Natural killer cell (primary cell): Measurements from ENCODE around the gene FBL. TPM values are rescaled to one million over a fixed set of nuclear protein-coding genes. Genes with fewer than 3 reads are reported as not detected.

ENCODE experiments used
- ATAC-seq, 3 donors: fragments of 150-1000 bp in 2 of 3; fragments of 200-7000 bp in 1 of 3; cut with Tn5 transposase; 1 replicate in 1 of 3; 2 replicates in 2 of 3; pipeline ENCODE4 v1.10.0; 2021; ENCODE audit warnings: mild to moderate bottlenecking in 2 of 3, moderate library complexity in 2 of 3
- DNase-seq, 2 donors: peaks; one replicate each; pipeline versions ENCODE4 v3.0.0 to v3.0.0-alpha.2; 2013 to 2021; ENCODE audit warnings: mixed read lengths in 1 of 2
- H3K27ac ChIP-seq: one replicate; pipeline ENCODE4 v1.5.1; 2013; ENCODE audit warnings: mild to moderate bottlenecking, low read length
- H3K27me3 ChIP-seq: one replicate; pipeline ENCODE4 v1.6.1; 2013; ENCODE audit warnings: low read length; ENCODE audit not compliant: control insufficient read depth, insufficient read depth
- H3K36me3 ChIP-seq: one replicate; pipeline ENCODE4 v1.6.1; 2013; ENCODE audit warnings: low read length; ENCODE audit not compliant: control insufficient read depth, insufficient read depth
- H3K4me1 ChIP-seq: one replicate; pipeline ENCODE4 v1.6.1; 2013; ENCODE audit warnings: low read length; ENCODE audit not compliant: control insufficient read depth, insufficient read depth
- H3K4me3 ChIP-seq: one replicate; pipeline ENCODE4 v1.5.1; 2013; ENCODE audit warnings: low read length
- H3K9me3 ChIP-seq: one replicate; pipeline ENCODE4 v1.6.1; 2013; ENCODE audit warnings: low read length; ENCODE audit not compliant: control insufficient read depth, insufficient read depth
- H3K27ac Mint-ChIP-seq, 2 donors: one replicate each; pipeline ENCODE4 v1.8.0; 2022; ENCODE audit warnings: mild to moderate bottlenecking in 2 of 2, mixed read lengths in 2 of 2, moderate library complexity in 1 of 2
- H3K27me3 Mint-ChIP-seq, 2 donors: one replicate each; pipeline ENCODE4 v1.8.0; 2022; ENCODE audit warnings: low read depth in 2 of 2, mixed read lengths in 2 of 2
- H3K36me3 Mint-ChIP-seq: one replicate; pipeline ENCODE4 v1.8.0; 2022; ENCODE audit warnings: mixed read lengths
- H3K4me1 Mint-ChIP-seq, 2 donors: one replicate each; pipeline ENCODE4 v1.8.0; 2022; ENCODE audit warnings: mixed read lengths in 2 of 2
- H3K4me3 Mint-ChIP-seq: one replicate; pipeline ENCODE4 v1.8.0; 2022; ENCODE audit warnings: mild to moderate bottlenecking, moderate library complexity, mixed read lengths
- H3K9me3 Mint-ChIP-seq, 2 donors: one replicate each; pipeline ENCODE4 v1.8.0; 2022; ENCODE audit warnings: mixed read lengths in 2 of 2
- WGBS: methylation state at CpG from one replicate; pipeline ENCODE4 v1.1.7; 2013; ENCODE audit warnings: missing lambda C conversion rate; ENCODE audit not compliant: insufficient coverage; 5-methylcytosine and 5-hydroxymethylcytosine counted together
- intact Hi-C: fragments of 100-400 bp; cut with micrococcal nuclease; formaldehyde crosslinking; loops from one replicate; pipeline ENCODE4 v1.14.2; 2022
- total RNA-seq, 4 donors: library from RNA; stranded (reverse); fragments of 120-200 nt in 1 of 4; gene quantifications; one replicate each; pipeline versions ENCODE4 v1.2.3 to v1.2.4, GENCODE V29; 2013 to 2022
- TF ChIP-seq, protein P1 (sequence below): fragments of 200-600 bp; IDR thresholded peaks from one replicate; pipeline ENCODE4 v1.8.0; 2022; ENCODE audit warnings: antibody characterized with exemption

FBL gene
- total RNA-seq, 3 donors from 2014 or later (not counting 1 experiment from before 2014, with no cell fraction given) = 181 to 213 (median 201) TPM

GRCh38 chr19:39842693-39843435, 3.3 kb downstream of the FBL start:
- no peak overlapping the region for H3K27ac ChIP-seq
- ATAC-seq (no peak), DNase-seq (no peak)
- peaks cover 48% of the 10 kb centered on the region in 2 donors for H3K4me1 Mint-ChIP-seq
- H3K27me3 Mint-ChIP-seq = no peaks in the 10 kb centered on the region
- no peak overlapping the region for H3K4me3 ChIP-seq
- TF ChIP-seq, protein P1, sequence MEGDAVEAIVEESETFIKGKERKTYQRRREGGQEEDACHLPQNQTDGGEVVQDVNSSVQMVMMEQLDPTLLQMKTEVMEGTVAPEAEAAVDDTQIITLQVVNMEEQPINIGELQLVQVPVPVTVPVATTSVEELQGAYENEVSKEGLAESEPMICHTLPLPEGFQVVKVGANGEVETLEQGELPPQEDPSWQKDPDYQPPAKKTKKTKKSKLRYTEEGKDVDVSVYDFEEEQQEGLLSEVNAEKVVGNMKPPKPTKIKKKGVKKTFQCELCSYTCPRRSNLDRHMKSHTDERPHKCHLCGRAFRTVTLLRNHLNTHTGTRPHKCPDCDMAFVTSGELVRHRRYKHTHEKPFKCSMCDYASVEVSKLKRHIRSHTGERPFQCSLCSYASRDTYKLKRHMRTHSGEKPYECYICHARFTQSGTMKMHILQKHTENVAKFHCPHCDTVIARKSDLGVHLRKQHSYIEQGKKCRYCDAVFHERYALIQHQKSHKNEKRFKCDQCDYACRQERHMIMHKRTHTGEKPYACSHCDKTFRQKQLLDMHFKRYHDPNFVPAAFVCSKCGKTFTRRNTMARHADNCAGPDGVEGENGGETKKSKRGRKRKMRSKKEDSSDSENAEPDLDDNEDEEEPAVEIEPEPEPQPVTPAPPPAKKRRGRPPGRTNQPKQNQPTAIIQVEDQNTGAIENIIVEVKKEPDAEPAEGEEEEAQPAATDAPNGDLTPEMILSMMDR = no peak
- H3K36me3 ChIP-seq = peaks cover 22% of the 10 kb centered on the region
- WGBS = 98% methylated on average over 7 of the region's 7 CpGs
- H3K9me3 Mint-ChIP-seq = no peaks in the 10 kb centered on the region
- no peaks in the 10 kb centered on the region for H3K9me3 ChIP-seq
- H3K27me3 ChIP-seq = no peaks in the 10 kb centered on the region
- peak overlapping the region; percentile 71 to 75 for H3K27ac Mint-ChIP-seq
- H3K36me3 Mint-ChIP-seq = no peaks in the 10 kb centered on the region
- H3K4me3 Mint-ChIP-seq = peak overlapping the region; percentile 81
- intact Hi-C loops = loop anchor here (2.0 kb wide), 1 partner anchor 76 kb away; no protein-coding TSS in a partner anchor
- peaks cover 32% of the 10 kb centered on the region for H3K4me1 ChIP-seq

DNA sequence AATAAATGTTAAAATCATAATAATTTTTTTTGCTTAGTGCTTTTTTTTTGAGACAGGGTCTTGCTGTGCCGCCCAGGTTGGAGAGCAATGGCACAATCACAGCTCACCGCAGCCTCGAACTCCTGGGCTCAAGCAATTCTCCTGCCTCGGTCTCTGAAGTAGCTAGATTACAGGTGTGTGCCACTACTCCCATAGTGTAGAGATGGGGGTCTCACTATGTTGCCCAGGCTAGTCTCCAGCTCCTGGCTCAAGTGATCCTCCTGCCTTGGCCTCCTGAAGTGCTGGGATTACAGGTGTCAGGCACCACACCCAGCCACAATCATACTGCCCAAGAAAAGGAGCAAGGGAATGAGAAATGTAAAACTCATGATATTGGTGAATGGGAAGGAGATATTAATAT, 5.1 kb downstream of the FBL start:
- ATAC-seq = no peak
- no peaks in the 10 kb centered on the region for H3K27me3 Mint-ChIP-seq

DNA sequence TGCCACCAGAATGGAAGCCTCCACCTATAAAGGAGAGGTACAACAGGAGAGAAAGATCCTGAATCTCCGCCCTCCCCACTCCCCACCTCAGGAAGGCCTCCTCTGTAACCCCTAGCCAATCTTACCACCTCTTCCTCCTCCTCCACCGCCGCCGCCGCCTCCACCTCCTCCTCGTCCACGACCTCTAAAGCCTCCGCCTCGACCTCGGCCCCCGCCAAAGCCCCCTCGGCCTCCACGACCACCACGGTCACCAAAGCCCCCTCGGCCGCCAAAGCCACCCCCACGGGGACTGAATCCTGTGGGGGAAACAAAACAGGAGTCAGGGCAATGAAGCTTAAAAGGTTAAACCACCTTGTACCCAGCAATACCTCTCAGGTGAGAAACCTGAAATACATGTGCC, 5.7 kb downstream of the FBL start:
- no peak for ATAC-seq
- WGBS = 89% methylated on average over 17 of the region's 17 CpGs
- intact Hi-C loops = no loop called here
- no peaks in the 10 kb centered on the region for H3K36me3 Mint-ChIP-seq
- H3K4me3 ChIP-seq = no peak overlapping the region
- peak overlapping the region in 1 of 2 donors; percentile 62 for H3K27ac Mint-ChIP-seq
- no peak overlapping the region for H3K27ac ChIP-seq
- no peaks in the 10 kb centered on the region for H3K27me3 ChIP-seq
- peaks cover 18% of the 10 kb centered on the region for H3K4me1 ChIP-seq
- H3K4me3 Mint-ChIP-seq = no peak overlapping the region
- peaks cover 31% of the 10 kb centered on the region in 2 donors for H3K4me1 Mint-ChIP-seq
- no peaks in the 10 kb centered on the region for H3K9me3 ChIP-seq
- H3K27me3 Mint-ChIP-seq = no peaks in the 10 kb centered on the region
- TF ChIP-seq, protein P1 = no peak
- H3K36me3 ChIP-seq = peaks cover 43% of the 10 kb centered on the region
- no peak for DNase-seq
- no peaks in the 10 kb centered on the region for H3K9me3 Mint-ChIP-seq

More for the DNA sequence above, 5.1 kb downstream of the FBL start:
- no peaks in the 10 kb centered on the region for H3K9me3 Mint-ChIP-seq
- no peaks in the 10 kb centered on the region for H3K36me3 Mint-ChIP-seq
- H3K4me1 Mint-ChIP-seq = peaks cover 36 to 37% of the 10 kb centered on the region in 2 donors
- DNase-seq = no peak
- no peaks in the 10 kb centered on the region for H3K27me3 ChIP-seq
- H3K27ac ChIP-seq = no peak overlapping the region
- intact Hi-C loops = no loop called here
- H3K4me1 ChIP-seq = peaks cover 24% of the 10 kb centered on the region
- H3K27ac Mint-ChIP-seq = peak overlapping the region in 1 of 2 donors; percentile 62
- WGBS = 93% methylated on average over 4 of the region's 4 CpGs
- H3K4me3 Mint-ChIP-seq = no peak overlapping the region
- no peaks in the 10 kb centered on the region for H3K9me3 ChIP-seq
- TF ChIP-seq, protein P1 = no peak
- H3K36me3 ChIP-seq = peaks cover 39% of the 10 kb centered on the region
- H3K4me3 ChIP-seq = no peak overlapping the region
